Pancreas (tissue), 10 donors: ENCODE results near the gene NUMBL. TPM values are rescaled to one million over a fixed set of nuclear protein-coding genes. Genes with fewer than 3 reads are reported as not detected.
A peak's percentile ranks its signal among the peaks of the same experiment; 100 is the strongest.

Source experiments
- ATAC-seq, 4 donors: fragments of 200-7000 bp; cut with Tn5 transposase; one replicate each; pipeline versions ENCODE4 v1.8.0 to v1.9.1; 2020; ENCODE audit warnings: mild to moderate bottlenecking in 4 of 4, moderate library complexity in 4 of 4
- DNase-seq, 6 donors: peaks; one replicate each; pipeline ENCODE4 v3.0.0-alpha.2; 2020
- FAIRE-seq: peaks from 2 replicates; lab custom pipeline; 2012; peaks lifted over from hg19 to GRCh38; lab: Jason Lieb, UNC
- H3K27ac ChIP-seq, 4 donors: fragments of 200-600 bp; sonication (generic); 1 replicate in 3 of 4; 2 replicates in 1 of 4; pipeline versions ENCODE4 v1.5.0 to v1.8.0; 2020
- H3K27me3 ChIP-seq, 4 donors: fragments of 200-600 bp; one replicate each; pipeline ENCODE4 v1.8.0; 2021
- H3K36me3 ChIP-seq, 3 donors: fragments of 200-600 bp; sonication (generic) in 1 of 3; one replicate each; pipeline versions ENCODE4 v1.5.0 to v1.8.0; 2020 to 2021
- H3K4me1 ChIP-seq, 3 donors: fragments of 200-600 bp; one replicate each; pipeline ENCODE4 v1.8.0; 2021
- H3K4me3 ChIP-seq, 4 donors: fragments of 200-600 bp; sonication (generic) in 2 of 4; one replicate each; pipeline versions ENCODE4 v1.5.0 to v1.8.0; 2020 to 2021
- H3K9me3 ChIP-seq, 4 donors: fragments of 200-600 bp; one replicate each; pipeline ENCODE4 v1.8.0; 2021
- CTCF ChIP-seq, 4 donors: fragments of 200-600 bp; sonication (generic) in 3 of 4; IDR thresholded peaks; one replicate each; pipeline versions ENCODE4 v1.5.0 to v1.8.0; 2021; ENCODE audit warnings: antibody characterized with exemption in 4 of 4
- WGBS, 2 donors: extraction: QIAGEN DNeasy Blood & Tissue Kit; methylation state at CpG; one replicate each; pipeline ENCODE4 v1.1.7; 2013; 5-methylcytosine and 5-hydroxymethylcytosine counted together
- intact Hi-C, 3 donors: fragments of 100-400 bp; cut with DNase I; formaldehyde crosslinking; loops; one replicate each; pipeline versions ENCODE4 v1.11.1 to v1.14.2; 2022
- polyA plus RNA-seq, 2 donors: library from polyadenylated mRNA; stranded (reverse); fragments of 200-250 nt; gene quantifications; one replicate each; pipeline ENCODE4 v1.2.3, GENCODE V29; 2013
- total RNA-seq, 6 donors: library from RNA; stranded (reverse); fragmentation: NEBNext Ultra II Directional in 4 of 6; extraction: Animal tissue kit (Norgen Biotek cat#: 25700) in 4 of 6; gene quantifications; one replicate each; pipeline versions ENCODE4 v1.2.1 to v1.2.4, GENCODE V29; 2021 to 2023
- donor health status: healthy with polysubstance abuse.
- donor health status: DM: no; HTN: no; CAD: no; lungs with moderate emphysema.
- donor health status: DM: no; HTN: no; CAD: no.
- donor health status: control.
- donor health status: control.
- donor health status: Bipolar disorder and iron deficiency.
- donor health status: DM: yes; HTN: yes; CAD: no.
- donor health status: DM: no; HTN: no; CAD: no.
- donor health status: DM: no; HTN: no; CAD: no.
- donor health status: DM: yes; HTN: yes; CAD: no.

The NUMBL gene
- total and polyA plus RNA-seq, 8 donors: 3.2 to 19.1 (median 8.7) TPM

DNA sequence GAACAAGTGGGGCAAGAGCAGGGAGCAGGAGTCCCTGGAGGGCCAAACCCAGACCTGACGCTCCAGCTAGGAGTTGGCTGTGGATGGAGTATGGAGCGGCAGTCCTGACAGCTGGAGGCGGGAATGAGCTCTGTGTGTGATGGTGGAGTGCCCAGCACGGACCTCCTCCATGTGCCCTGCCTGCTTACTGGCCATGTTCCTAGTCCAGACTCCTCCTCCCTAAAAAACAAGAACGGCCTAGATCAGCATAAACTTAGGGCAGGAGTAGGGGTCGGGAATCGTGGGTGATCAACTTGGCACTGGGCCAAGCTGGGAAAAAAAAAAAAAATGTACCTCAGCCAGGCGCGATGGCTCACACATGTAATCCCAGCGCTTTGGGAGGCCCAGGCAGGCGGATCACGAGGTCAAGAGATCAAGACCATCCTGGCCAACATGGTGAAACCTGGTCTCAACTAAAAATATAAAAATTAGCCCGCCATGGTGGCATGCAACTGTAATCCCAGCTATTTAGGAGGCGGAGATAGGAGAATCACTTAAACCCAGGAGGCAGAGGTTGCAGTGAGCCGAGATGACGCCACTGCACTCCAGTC, 59.8 kb downstream of the NUMBL start:
- whole genome bisulfite sequencing, 2 donors: 64 to 68% methylated on average over 16 of the region's 16 CpGs

GRCh38 chr19:40629346-40629745, 61.1 kb downstream of the NUMBL start:
- H3K36me3 ChIP-seq: no peaks in the 10 kb centered on the region
- ATAC-seq: no peak
- no peaks in the 10 kb centered on the region for H3K4me1 ChIP-seq
- WGBS, 2 donors: 95% methylated on average over 41 to 42 of the region's 42 CpGs
- no peaks in the 10 kb centered on the region for H3K27me3 ChIP-seq
- no peak for TF ChIP-seq CTCF (IDR thresholded peaks at IDR 0.05)
- no peak for DNase-seq
- H3K27ac ChIP-seq: no peak overlapping the region
- FAIRE-seq: no peak
- H3K9me3 ChIP-seq: no peaks in the 10 kb centered on the region
- no peak overlapping the region for H3K4me3 ChIP-seq
- intact Hi-C loops: no loop called here

More for the DNA sequence above, 59.8 kb downstream of the NUMBL start:
- ATAC-seq: peak in 1 of 4 donors; percentile 7
- intact Hi-C loops: loop anchor here in 1 of 3 donors (10.0 kb wide), 2 partner anchors 326 to 486 kb away; no protein-coding TSS in a partner anchor
- Histone ChIP-seq H3K9me3 (no peaks in the 10 kb centered on the region), H3K36me3 (no peaks in the 10 kb centered on the region), H3K4me1 (no peaks in the 10 kb centered on the region), H3K27ac (no peak overlapping the region), H3K4me3 (no peak overlapping the region), H3K27me3 (no peaks in the 10 kb centered on the region)
- no peak for DNase-seq
- TF ChIP-seq CTCF (IDR thresholded peaks at IDR 0.05): no peak
- no peak for FAIRE-seq

GRCh38 chr19:40627486-40628279, 62.8 kb downstream of the NUMBL start:
- Histone ChIP-seq H3K27ac (no peak overlapping the region), H3K36me3 (no peaks in the 10 kb centered on the region), H3K9me3 (no peaks in the 10 kb centered on the region), H3K4me3 (no peak overlapping the region), H3K27me3 (no peaks in the 10 kb centered on the region), H3K4me1 (no peaks in the 10 kb centered on the region)
- intact Hi-C loops: no loop called here
- 83 to 94% methylated on average over 38 to 39 of the region's 39 CpGs for WGBS, 2 donors
- FAIRE-seq (no peak), ATAC-seq (no peak), DNase-seq (peak in 1 of 6 donors; percentile 60)
- no peak for TF ChIP-seq CTCF (IDR thresholded peaks at IDR 0.05)

DNA sequence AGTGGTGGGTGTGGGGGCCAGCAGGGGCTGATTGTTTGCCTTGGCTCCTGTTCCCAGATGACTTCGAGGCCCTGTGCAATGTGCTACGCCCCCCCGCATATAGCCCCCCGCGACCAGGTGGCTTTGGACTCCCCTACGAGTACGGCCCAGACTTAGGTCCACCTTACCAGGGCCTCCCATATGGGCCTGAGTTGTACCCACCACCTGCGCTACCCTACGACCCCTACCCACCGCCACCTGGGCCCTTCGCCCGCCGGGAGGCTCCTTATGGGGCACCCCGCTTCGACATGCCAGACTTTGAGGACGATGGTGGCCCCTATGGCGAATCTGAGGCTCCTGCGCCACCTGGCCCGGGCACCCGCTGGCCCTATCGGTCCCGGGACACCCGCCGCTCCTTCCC, 63.5 kb downstream of the NUMBL start:
- 90 to 93% methylated on average over 24 of the region's 24 CpGs for WGBS, 2 donors
- Histone ChIP-seq H3K27ac (no peak overlapping the region), H3K27me3 (no peaks in the 10 kb centered on the region), H3K9me3 (no peaks in the 10 kb centered on the region), H3K4me1 (no peaks in the 10 kb centered on the region), H3K4me3 (no peak overlapping the region), H3K36me3 (no peaks in the 10 kb centered on the region)
- DNase-seq (peak in 1 of 6 donors; percentile 55), ATAC-seq (no peak), FAIRE-seq (no peak)
- TF ChIP-seq CTCF (IDR thresholded peaks at IDR 0.05): no peak
- intact Hi-C loops: no loop called here
